Gastroesophageal sphincter (tissue), 4 donors: ENCODE measurements around the gene EPHX1. TPM values are rescaled to one million over a fixed set of nuclear protein-coding genes. Genes with fewer than 3 reads are reported as not detected.

Source experiments
- ATAC-seq: fragments of 150-250 bp; one replicate; pipeline ENCODE4 v1.9.1; 2016; ENCODE audit warnings: mild to moderate bottlenecking, moderate library complexity
- H3K27ac ChIP-seq, 4 donors: fragments of 200-600 bp; sonication (generic) in 3 of 4; 1 replicate in 3 of 4; 2 replicates in 1 of 4; pipeline ENCODE4 v1.5.1; 2016 to 2019
- H3K27me3 ChIP-seq: fragments of 200-600 bp; sonication (generic); one replicate; pipeline ENCODE4 v1.5.1; 2019
- H3K36me3 ChIP-seq, 2 donors: fragments of 200-600 bp; sonication (generic); one replicate each; pipeline ENCODE4 v1.5.1; 2019; ENCODE audit warnings: control low read depth in 1 of 2
- H3K4me1 ChIP-seq, 3 donors: fragments of 200-600 bp; sonication (generic); 1 replicate in 2 of 3; 2 replicates in 1 of 3; pipeline ENCODE4 v1.5.1; 2016 to 2019; ENCODE audit warnings: control low read depth in 2 of 3
- H3K4me3 ChIP-seq, 2 donors: fragments of 200-600 bp; sonication (generic); one replicate each; pipeline ENCODE4 v1.5.1; 2019; ENCODE audit warnings: mild to moderate bottlenecking in 1 of 2, moderate library complexity in 1 of 2
- H3K9me3 ChIP-seq, 3 donors: fragments of 200-600 bp; sonication (generic); one replicate each; pipeline ENCODE4 v1.5.1; 2017 to 2019; ENCODE audit warnings: control low read depth in 2 of 3
- CTCF ChIP-seq, 4 experiments: fragments of 200-600 bp in 2 of 4; fragments of 450-650 bp in 2 of 4; sonication (generic) in 1 of 4; IDR thresholded peaks; one replicate each; pipeline ENCODE4 v1.5.1; 2017 to 2019; ENCODE audit warnings: antibody characterized with exemption in 4 of 4, mild to moderate bottlenecking in 2 of 4, moderate library complexity in 2 of 4
- EP300 ChIP-seq: sonication (generic); formaldehyde crosslinking; IDR thresholded peaks from one replicate; pipeline ENCODE4 v1.6.1; 2017; ENCODE audit warnings: antibody characterized with exemption, mild to moderate bottlenecking
- POLR2A ChIP-seq, 2 donors: fragments of 450-650 bp; IDR thresholded peaks; one replicate each; pipeline ENCODE4 v1.6.1; 2017; ENCODE audit warnings: antibody characterized with exemption in 2 of 2, mild to moderate bottlenecking in 2 of 2, moderate library complexity in 1 of 2
- POLR2AphosphoS5 ChIP-seq: sonication (generic); formaldehyde crosslinking; IDR thresholded peaks from one replicate; pipeline ENCODE4 v1.6.1; 2017; ENCODE audit warnings: antibody characterized with exemption
- WGBS, 2 donors: methylation state at CpG; one replicate each; pipeline ENCODE4 v1.1.5; 2018; ENCODE audit warnings: low coverage in 1 of 2; 5-methylcytosine and 5-hydroxymethylcytosine counted together
- total RNA-seq, 4 donors: library from RNA; depleted of rRNA; stranded (reverse); fragments of >200 nt; gene quantifications; one replicate each; pipeline ENCODE4 v1.1.0, GENCODE V29; 2016

EPHX1 gene
- total RNA-seq, 4 donors from 2014 or later, result 74.0 to 133 (median 101) TPM

DNA sequence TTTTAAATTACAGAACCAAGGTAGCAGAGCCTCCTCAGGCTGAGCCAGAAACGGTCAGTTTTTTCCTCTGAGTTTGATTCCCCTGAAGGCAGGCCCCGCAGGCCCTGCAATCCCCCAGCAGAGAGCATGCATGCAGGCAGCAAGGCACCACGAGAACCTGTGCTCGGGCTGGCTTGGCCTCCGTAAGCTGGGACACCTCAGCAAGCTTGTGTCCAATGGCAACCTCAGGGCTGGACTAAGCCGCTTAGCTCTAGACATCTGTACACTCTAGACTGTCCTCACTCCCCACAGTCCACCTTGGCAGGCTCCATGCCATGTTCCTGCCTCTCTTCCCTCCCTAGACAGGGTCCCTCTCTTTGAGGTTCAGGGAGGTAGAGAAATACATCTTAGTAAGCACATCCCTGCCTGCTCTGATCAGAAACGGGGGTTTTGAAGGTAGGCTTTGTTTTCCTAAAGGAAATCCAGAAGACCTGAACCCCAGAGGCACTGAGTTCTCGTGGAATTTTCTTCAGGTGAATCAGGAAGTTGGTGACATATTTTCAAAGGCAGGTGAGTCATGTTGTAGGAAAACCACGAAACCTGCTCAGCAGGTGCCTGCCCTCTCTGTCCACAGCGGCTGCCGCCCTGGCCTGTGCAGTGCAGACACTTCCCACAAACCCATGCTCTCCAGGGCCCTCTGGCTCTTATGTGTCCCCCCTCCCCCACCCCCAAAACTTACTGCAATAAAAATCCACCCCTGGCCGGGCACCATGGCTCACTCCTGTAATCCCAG, 65.3 kb downstream of the EPHX1 start:
- Histone ChIP-seq H3K27ac (no peak overlapping the region), H3K36me3 (peaks cover 0 to 67% of the 10 kb centered on the region in 2 donors), H3K4me1 (peaks cover 0 to 42% (median 20%) of the 10 kb centered on the region in 3 donors), H3K4me3 (no peak overlapping the region), H3K9me3 (no peaks in the 10 kb centered on the region), H3K27me3 (no peaks in the 10 kb centered on the region)
- 80 to 100% methylated on average over 1 to 2 of the region's 12 CpGs for WGBS, 2 donors
- ATAC-seq, result no peak
- TF ChIP-seq POLR2AphosphoS5 (no peak), CTCF (IDR thresholded peaks at IDR 0.05) (no peak), EP300 (no peak), POLR2A (IDR thresholded peaks at IDR 0.05) (no peak)

DNA sequence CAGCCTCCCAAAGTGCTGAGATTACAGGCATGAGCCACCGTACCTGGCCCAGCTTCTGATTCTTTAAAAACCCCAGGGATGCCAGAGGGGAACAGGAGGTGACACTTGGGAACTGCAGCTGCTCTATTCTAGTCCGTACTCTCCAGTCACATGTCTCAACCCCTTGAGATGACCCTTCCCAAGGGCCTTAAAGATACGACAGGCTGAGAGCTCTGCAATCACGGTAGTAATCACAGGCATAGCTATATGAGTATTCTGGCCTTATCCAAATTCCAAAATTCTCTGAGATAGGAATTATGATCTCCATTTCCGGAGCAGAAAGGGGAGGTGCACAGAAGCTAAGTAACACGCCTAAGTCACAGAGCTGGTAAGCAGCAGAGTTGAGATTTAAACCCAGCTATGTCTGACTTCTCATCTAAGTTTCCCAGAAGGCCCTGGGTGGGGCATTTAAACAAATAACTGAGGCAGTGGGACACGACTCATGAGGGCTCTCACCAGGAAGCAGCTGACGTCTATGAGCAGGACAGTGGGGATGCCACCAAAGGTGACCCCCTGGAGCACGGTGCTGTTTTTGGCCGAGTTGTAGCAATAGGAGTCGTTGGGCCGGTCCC, 67.1 kb downstream of the EPHX1 start:
- H3K27me3 ChIP-seq, result no peaks in the 10 kb centered on the region
- peaks cover 0 to 48% (median 28%) of the 10 kb centered on the region in 3 donors for H3K4me1 ChIP-seq
- no peak overlapping the region for H3K4me3 ChIP-seq
- ATAC-seq, result no peak
- peak overlapping the region in 3 of 4 donors; percentile 34 to 83 (median 58) for H3K27ac ChIP-seq
- peaks cover 0 to 49% of the 10 kb centered on the region in 2 donors for H3K36me3 ChIP-seq
- 58% methylated on average over 4 of the region's 12 CpGs; no CpG with 5 or more reads in 1 of the 2 donors for WGBS, 2 donors
- H3K9me3 ChIP-seq, result no peaks in the 10 kb centered on the region
- TF ChIP-seq CTCF (IDR thresholded peaks at IDR 0.05) (no peak), POLR2A (IDR thresholded peaks at IDR 0.05) (no peak), EP300 (no peak), POLR2AphosphoS5 (no peak)

DNA sequence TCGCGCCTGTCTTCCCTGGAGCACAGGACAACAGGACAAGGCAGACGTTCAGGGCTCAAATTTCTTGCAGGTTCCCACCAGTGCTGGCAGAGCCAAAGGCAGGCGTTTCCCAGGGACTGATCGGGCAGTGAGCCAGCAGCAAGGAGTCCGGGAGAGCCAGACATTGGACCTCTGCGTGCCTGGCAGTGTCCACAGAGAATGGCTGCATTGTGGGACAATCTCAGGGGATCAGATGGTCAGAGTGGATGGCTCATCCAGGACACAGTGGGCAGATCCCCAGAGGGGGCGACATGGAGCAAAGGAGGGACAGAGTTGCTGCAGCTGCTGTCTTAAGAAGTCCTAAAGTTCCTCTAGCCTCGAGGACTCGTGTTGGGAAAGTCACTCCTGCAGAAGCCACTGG, 67.7 kb downstream of the EPHX1 start:
- TF ChIP-seq CTCF (IDR thresholded peaks at IDR 0.05) (peak in 3 of 4 experiments; percentile 39 to 59 (median 40)), POLR2AphosphoS5 (peak; percentile 10), EP300 (no peak), POLR2A (IDR thresholded peaks at IDR 0.05) (no peak)
- Histone ChIP-seq H3K4me3 (no peak overlapping the region), H3K27me3 (no peaks in the 10 kb centered on the region), H3K27ac (peak overlapping the region in 3 of 4 donors; percentile 34 to 83 (median 58)), H3K4me1 (peaks cover 0 to 48% (median 28%) of the 10 kb centered on the region in 3 donors), H3K9me3 (no peaks in the 10 kb centered on the region), H3K36me3 (peaks cover 0 to 46% of the 10 kb centered on the region in 2 donors)
- 9 to 13% methylated on average over 4 to 6 of the region's 10 CpGs for WGBS, 2 donors
- ATAC-seq, result peak; percentile 26

DNA sequence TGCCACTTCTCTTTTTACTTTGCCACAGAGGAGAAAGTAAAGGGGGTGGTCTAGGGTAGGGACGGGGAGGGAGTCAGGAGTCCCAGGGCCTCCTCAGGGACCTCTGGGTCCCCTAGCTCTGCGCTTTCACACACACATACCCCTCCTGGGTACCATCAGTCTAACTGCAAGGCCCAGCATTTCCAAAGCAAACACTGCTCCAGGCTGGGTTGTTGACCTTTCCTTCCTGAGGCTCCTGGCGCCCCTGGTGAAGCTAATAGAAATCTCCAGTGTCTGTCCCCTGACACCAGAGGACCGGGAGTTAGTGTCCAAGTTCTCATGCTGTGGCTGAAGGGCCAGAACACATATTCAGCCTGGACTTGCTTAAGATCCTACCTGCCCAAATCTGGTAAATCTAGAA, 68.4 kb downstream of the EPHX1 start:
- Histone ChIP-seq H3K4me1 (peaks cover 0 to 52% (median 28%) of the 10 kb centered on the region in 3 donors), H3K27ac (peak overlapping the region in 3 of 4 donors; percentile 34 to 83 (median 58)), H3K36me3 (peaks cover 0 to 39% of the 10 kb centered on the region in 2 donors), H3K27me3 (no peaks in the 10 kb centered on the region), H3K4me3 (no peak overlapping the region), H3K9me3 (no peaks in the 10 kb centered on the region)
- 84% methylated on average over 2 of the region's 4 CpGs for WGBS, 2 donors
- ATAC-seq, result no peak
- no peak for TF ChIP-seq CTCF (IDR thresholded peaks at IDR 0.05)
- no peak for TF ChIP-seq EP300
- no peak for TF ChIP-seq POLR2AphosphoS5
- no peak for TF ChIP-seq POLR2A (IDR thresholded peaks at IDR 0.05)
